Activated T-cell treated with anti-CD3 and anti-CD28 coated beads, Interleukin-2, amount 50 U/mL, for 24 hours (primary cell): Measurements from ENCODE around the gene C2CD3.
A peak's percentile ranks its signal among the peaks of the same experiment; 100 is the strongest.
"Not testable (repeated sequence)": the region's sequence is repeated elsewhere in the genome, so short reads cannot be mapped to it uniquely, and the experiment has no call there.

ENCODE experiments used
- DNase-seq: peaks from one replicate; pipeline ENCODE4 v3.0.0-alpha.2; 2020
- H3K27ac Mint-ChIP-seq: 2 replicates; pipeline ENCODE4 v1.8.0; 2020; ENCODE audit warnings: mild to moderate bottlenecking, mixed read lengths
- H3K27me3 Mint-ChIP-seq: 2 replicates; pipeline ENCODE4 v1.8.0; 2020; ENCODE audit warnings: mixed read lengths
- H3K36me3 Mint-ChIP-seq: 2 replicates; pipeline ENCODE4 v1.8.0; 2020; ENCODE audit warnings: low read depth, mixed read lengths
- H3K4me1 Mint-ChIP-seq: 2 replicates; pipeline ENCODE4 v1.8.0; 2020; ENCODE audit warnings: low read depth, mixed read lengths
- H3K4me3 Mint-ChIP-seq: 2 replicates; pipeline ENCODE4 v1.8.0; 2020; ENCODE audit warnings: mild to moderate bottlenecking, moderate library complexity, mixed read lengths
- H3K9me3 Mint-ChIP-seq: 2 replicates; pipeline ENCODE4 v1.8.0; 2020; ENCODE audit warnings: mixed read lengths

C2CD3 gene

GRCh38 chr11:73991471-73992006 is 179.3 kb downstream of the C2CD3 start:
- peaks cover 49% of the 10 kb centered on the region for H3K4me1 Mint-ChIP-seq
- peak overlapping the region; percentile 18 for H3K27ac Mint-ChIP-seq
- no peaks in the 10 kb centered on the region for H3K27me3 Mint-ChIP-seq
- no peaks in the 10 kb centered on the region for H3K36me3 Mint-ChIP-seq
- no peaks in the 10 kb centered on the region for H3K9me3 Mint-ChIP-seq
- no peak for DNase-seq
- H3K4me3 Mint-ChIP-seq: no peak overlapping the region

DNA sequence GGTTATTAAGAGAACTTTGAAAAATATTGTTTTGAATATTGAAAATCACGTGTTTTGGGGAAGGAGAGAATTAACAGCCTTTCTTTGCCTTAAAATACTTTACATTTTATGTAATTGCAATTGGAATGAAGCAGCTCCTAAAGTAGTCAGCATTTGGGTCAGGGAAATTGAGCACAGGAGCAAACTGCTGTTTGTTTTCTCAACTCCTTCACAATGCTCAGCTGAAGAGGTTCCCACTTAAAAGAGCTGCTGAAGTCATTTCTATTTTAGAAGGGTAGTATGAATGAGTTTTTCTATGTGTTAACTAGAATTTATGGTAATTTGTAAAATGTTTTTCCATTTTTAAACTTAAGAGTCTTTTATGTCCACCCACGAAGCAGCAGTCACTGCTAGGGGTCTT is 180.1 kb downstream of the C2CD3 start:
- no peak overlapping the region for H3K27ac Mint-ChIP-seq
- no peak overlapping the region for H3K4me3 Mint-ChIP-seq
- no peaks in the 10 kb centered on the region for H3K9me3 Mint-ChIP-seq
- no peaks in the 10 kb centered on the region for H3K36me3 Mint-ChIP-seq
- H3K4me1 Mint-ChIP-seq: peaks cover 45% of the 10 kb centered on the region
- DNase-seq: no peak
- no peaks in the 10 kb centered on the region for H3K27me3 Mint-ChIP-seq

GRCh38 chr11:73989156-73989555 is 181.6 kb downstream of the C2CD3 start:
- no peak overlapping the region for H3K4me3 Mint-ChIP-seq
- H3K9me3 Mint-ChIP-seq: no peaks in the 10 kb centered on the region
- H3K27ac Mint-ChIP-seq: no peak overlapping the region
- no peak for DNase-seq
- peaks cover 42% of the 10 kb centered on the region for H3K4me1 Mint-ChIP-seq
- H3K27me3 Mint-ChIP-seq: no peaks in the 10 kb centered on the region
- no peaks in the 10 kb centered on the region for H3K36me3 Mint-ChIP-seq

DNA sequence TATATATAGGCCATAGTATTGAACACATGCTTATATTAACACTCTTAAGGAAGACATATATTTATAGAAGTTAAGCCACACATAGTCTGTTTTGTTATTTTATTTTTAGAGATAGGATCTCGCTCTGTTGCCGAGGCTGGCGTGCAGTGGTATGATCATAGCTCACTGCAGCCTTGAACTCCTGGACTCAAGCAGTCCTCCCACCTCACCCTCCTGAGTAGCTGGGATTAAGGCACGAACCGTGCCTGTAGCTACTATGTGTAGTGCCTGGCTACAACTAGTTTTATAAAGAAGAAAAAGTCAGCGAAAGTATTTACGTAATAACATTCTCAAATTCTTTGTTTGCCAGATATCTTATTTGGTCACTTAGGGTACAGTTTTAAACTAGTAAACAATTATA is 182.6 kb downstream of the C2CD3 start:
- Mint-ChIP-seq H3K4me1 (peaks cover 49% of the 10 kb centered on the region), H3K36me3 (peaks cover 5% of the 10 kb centered on the region), H3K27ac (no peak overlapping the region), H3K27me3 (no peaks in the 10 kb centered on the region), H3K4me3 (no peak overlapping the region), H3K9me3 (no peaks in the 10 kb centered on the region)
- DNase-seq: no peak

DNA sequence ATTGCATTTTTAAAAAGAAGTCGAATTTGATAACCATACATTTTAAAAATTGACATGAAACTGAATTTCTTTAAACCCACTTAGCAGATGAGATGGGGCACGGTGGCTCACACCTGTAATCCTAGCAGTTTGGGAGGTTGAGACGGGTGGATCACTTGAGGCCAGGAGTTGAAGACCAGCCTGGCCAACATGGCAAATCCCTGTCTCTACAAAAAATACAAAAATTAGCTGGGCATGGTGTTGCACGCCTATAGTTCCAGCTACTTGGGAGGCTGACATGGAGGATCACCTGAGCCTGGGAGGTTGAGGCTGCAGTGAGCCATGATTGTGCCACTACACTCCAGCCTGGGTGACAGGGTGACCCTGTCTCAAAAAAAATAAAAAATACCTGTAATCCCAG is 185.1 kb downstream of the C2CD3 start:
- not testable (repeated sequence) for DNase-seq, H3K27me3 Mint-ChIP-seq, H3K27ac Mint-ChIP-seq, H3K9me3 Mint-ChIP-seq
- peak overlapping the region; percentile 38 for H3K4me3 Mint-ChIP-seq
- peaks cover 28% of the 10 kb centered on the region for H3K36me3 Mint-ChIP-seq
- peaks cover 38% of the 10 kb centered on the region for H3K4me1 Mint-ChIP-seq

DNA sequence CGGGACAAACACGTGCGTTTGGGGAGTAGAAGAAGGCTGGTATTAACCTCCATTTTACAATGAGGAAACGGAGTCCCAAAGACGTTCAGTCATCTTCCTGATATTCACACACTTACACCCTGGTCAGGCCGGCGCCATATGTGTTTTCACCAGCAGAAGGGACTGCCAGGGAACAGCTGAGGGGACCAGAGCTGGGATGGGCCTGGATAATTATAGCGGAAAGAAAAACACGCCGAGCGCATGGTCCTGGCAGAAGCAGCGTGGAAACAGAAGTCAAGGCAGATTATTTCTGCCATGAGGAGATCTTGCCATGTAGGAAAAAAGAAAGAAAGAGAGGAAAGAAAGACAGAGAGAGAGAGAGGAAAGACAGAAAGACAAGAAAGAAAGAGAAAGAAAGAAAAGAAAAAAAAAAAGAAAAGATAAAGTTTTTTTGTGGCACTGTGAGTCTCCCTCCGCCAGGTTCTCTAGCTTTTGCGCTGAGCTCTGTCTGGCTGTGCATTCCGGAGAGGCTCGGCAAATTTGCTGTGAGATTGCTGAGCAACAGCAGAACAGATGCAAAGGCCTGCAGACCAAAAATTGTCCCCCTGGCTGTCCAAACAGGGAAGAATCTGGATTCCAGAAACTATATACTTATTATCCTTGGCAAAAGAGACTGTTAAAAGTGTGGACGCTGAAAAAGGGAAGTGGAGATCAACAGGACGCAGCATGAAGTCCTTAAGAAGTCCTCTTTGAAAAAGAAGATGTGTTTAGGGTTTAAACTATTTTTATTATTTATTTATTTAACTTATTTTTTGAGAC is 186.9 kb downstream of the C2CD3 start:
- H3K4me1 Mint-ChIP-seq: peaks cover 52% of the 10 kb centered on the region
- no peak for DNase-seq
- H3K9me3 Mint-ChIP-seq: no peaks in the 10 kb centered on the region
- peak overlapping the region; percentile 90 for H3K4me3 Mint-ChIP-seq
- H3K36me3 Mint-ChIP-seq: peaks cover 45% of the 10 kb centered on the region
- H3K27ac Mint-ChIP-seq: peak overlapping the region; percentile 99
- H3K27me3 Mint-ChIP-seq: no peaks in the 10 kb centered on the region

DNA sequence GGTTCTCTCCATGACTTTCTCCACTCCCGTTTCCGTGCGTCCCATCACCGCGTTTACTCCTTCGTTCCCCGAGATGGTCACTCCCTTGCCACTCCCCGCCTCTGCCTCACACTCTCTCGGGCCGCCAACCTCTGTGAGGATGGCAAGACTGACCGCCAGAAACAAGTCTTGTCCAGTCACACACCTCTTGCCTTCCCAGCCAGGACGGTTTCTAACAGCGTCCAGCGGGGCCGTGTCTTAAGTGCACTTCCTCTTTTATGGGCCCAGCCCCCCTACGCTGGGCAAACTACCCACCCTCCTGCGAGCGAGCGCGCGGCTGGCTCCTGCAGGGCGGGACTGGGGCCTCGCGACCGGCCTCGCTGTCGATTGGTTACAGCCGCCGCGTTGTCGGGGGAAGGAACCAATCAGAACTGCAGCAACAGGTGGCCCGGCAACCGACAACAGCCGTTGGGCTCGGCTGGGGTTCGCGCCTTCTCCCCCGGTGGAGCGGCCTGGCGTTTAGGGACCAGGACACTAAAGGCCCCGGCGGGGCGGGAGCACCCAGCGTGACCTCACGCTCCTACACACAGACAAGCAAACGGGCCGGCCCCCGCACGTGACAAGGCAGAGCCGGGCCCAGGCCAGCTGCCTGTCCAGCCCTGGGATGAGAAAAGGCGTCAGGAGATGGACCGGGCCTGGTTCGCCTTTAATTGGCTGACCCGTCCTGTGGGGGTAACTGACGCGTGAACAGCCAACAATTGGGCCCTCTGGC is 187.6 kb downstream of the C2CD3 start:
- H3K4me3 Mint-ChIP-seq: peak overlapping the region; percentile 90
- peak; percentile 93 for DNase-seq
- no peaks in the 10 kb centered on the region for H3K9me3 Mint-ChIP-seq
- H3K4me1 Mint-ChIP-seq: peaks cover 60% of the 10 kb centered on the region
- peak overlapping the region; percentile 99 for H3K27ac Mint-ChIP-seq
- H3K36me3 Mint-ChIP-seq: peaks cover 53% of the 10 kb centered on the region
- H3K27me3 Mint-ChIP-seq: no peaks in the 10 kb centered on the region

DNA sequence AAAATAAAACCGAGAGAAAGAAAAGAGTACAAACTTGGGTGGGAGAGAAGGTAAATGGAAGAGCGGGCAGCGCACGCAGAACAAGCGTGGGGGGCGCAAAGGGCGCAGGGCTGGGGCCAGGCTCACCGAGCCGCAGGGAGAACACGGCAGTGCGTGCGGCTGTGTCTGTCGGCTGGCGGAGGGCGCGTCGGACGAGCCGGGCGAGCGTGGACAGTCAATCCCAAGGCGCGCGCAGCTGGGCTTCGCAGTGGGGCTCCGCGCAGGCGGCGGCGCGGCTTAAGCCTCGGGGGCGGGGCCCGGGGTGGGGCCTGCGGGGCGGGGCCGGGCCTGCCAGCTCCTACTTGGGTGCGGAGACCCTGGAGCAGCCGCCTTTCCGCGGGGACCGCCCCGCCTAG is 188.2 kb downstream of the C2CD3 start, which contains the start of gene UCP2:
TSS of gene UCP2 (minus strand) at position 249 of the 395 bp plus-strand sequence. CDS start 4,465 bp downstream, outside the sequence.
- H3K4me3 Mint-ChIP-seq: peak within 1 kb of the TSS; percentile 90
- peaks cover 65% of the 10 kb centered on the region for H3K4me1 Mint-ChIP-seq
- peaks cover 59% of the 10 kb centered on the region for H3K36me3 Mint-ChIP-seq
- DNase-seq: peak; percentile 90
- peak within 1 kb of the TSS; percentile 99 for H3K27ac Mint-ChIP-seq
- no peaks in the 10 kb centered on the region for H3K9me3 Mint-ChIP-seq
- no peaks in the 10 kb centered on the region for H3K27me3 Mint-ChIP-seq

- Mint-ChIP-seq H3K4me1 (peaks cover 78% of the 10 kb centered on the region), H3K9me3 (no peaks in the 10 kb centered on the region), H3K27ac (peak overlapping the region; percentile 96), H3K27me3 (no peaks in the 10 kb centered on the region), H3K36me3 (peaks cover 72% of the 10 kb centered on the region), H3K4me3 (peak overlapping the region; percentile 90)
- no peak for DNase-seq
Measured at GRCh38 chr11:73981051-73981805, 189.6 kb downstream of the C2CD3 start.

- Mint-ChIP-seq H3K27ac (peak overlapping the region; percentile 96), H3K36me3 (peaks cover 82% of the 10 kb centered on the region), H3K4me1 (peaks cover 79% of the 10 kb centered on the region), H3K4me3 (peak overlapping the region; percentile 90), H3K9me3 (no peaks in the 10 kb centered on the region), H3K27me3 (no peaks in the 10 kb centered on the region)
- peak; percentile 73 for DNase-seq
Measured at GRCh38 chr11:73980001-73980961, 190.5 kb downstream of the C2CD3 start.

GRCh38 chr11:73978576-73979086 is 192.2 kb downstream of the C2CD3 start:
- peaks cover 82% of the 10 kb centered on the region for H3K4me1 Mint-ChIP-seq
- peak overlapping the region; percentile 96 for H3K27ac Mint-ChIP-seq
- DNase-seq: peak; percentile 11
- no peaks in the 10 kb centered on the region for H3K9me3 Mint-ChIP-seq
- H3K27me3 Mint-ChIP-seq: no peaks in the 10 kb centered on the region
- H3K4me3 Mint-ChIP-seq: peak overlapping the region; percentile 90
- H3K36me3 Mint-ChIP-seq: peaks cover 96% of the 10 kb centered on the region

DNA sequence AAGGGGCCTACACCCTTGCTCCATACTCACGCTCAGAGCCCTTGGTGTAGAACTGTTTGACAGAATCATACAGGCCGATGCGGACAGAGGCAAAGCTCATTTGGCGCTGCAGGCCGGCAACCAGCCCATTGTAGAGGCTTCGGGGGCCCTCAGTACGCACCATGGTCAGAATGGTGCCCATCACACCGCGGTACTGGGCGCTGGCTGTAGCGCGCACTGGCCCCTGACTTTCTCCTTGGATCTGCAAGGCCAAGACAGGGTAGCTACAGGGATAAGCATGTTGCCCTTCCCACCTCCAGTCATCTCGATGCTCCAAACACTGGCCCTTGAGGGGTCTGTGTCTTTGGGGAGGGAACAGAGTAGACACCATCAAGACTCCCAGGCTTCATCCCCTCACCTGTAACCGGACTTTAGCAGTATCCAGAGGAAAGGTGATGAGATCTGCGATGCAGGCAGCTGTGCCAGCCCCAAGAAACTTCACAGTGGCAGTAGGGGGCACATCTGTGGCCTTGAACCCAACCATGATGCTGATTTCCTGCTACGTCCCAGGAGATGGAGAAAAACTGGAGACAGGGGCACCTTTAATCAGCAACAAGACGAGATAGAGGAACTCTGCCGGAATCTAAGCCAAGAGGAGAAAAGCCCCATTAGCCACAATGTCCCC is 192.8 kb downstream of the C2CD3 start:
- Mint-ChIP-seq H3K4me3 (peak overlapping the region; percentile 90), H3K9me3 (no peaks in the 10 kb centered on the region), H3K36me3 (peaks cover 98% of the 10 kb centered on the region), H3K4me1 (peaks cover 84% of the 10 kb centered on the region), H3K27me3 (no peaks in the 10 kb centered on the region), H3K27ac (peak overlapping the region; percentile 96)
- DNase-seq: no peak
